A673 (cell line): Measurements from ENCODE around the gene GRID1.

ENCODE experiments used
- EZH2 ChIP-seq: fragments of 200-600 bp; sonication (generic); IDR thresholded peaks from 2 replicates; pipeline ENCODE4 v1.6.1; 2017; ENCODE audit warnings: borderline replicate concordance, low read depth, mild to moderate bottlenecking, mixed read lengths, antibody characterized with exemption, low read length; ENCODE audit not compliant: poor library complexity, severe bottlenecking
- TF ChIP-seq, protein P1 (sequence below): fragments of 300-800, 200-600 bp; sonication (generic); conservative IDR thresholded peaks from 2 replicates; pipeline ENCODE4 v1.5.1; 2017; ENCODE audit warnings: low read depth, mild to moderate bottlenecking, antibody characterized with exemption, low read length, moderate library complexity, mixed read lengths

DNA sequence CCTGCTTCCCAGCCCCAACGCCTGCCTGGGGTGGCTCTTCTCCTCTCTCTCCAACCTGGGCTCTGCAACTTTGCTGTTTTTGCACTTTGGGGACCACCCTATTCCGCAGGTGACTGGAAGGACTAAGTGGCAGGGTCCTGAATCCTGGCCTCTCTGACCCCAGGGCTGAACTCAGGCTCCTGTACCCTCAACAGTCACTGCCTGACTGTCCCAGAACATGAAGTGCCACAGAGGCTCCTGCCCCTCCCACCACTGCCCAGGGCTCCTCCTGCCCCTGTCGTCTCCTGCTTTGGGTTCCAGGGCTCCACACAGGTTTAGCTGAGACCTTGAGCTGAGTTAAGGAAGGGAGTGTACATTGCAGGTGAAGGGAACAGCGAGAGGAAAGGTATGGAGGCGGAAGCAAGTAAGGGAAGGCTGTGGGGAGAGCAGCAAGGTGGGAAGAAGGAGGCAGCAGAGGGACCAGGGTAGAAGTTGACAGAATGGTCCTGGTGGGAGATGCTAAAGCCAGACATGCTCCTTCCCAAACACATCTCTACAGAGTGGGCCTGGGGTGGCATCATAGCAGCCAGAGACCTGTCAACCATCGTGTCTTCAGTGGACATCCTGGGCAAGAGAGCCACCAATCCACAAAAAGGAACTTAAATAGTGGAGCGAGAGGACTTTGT, 5.7 kb upstream of the GRID1 start:
- TF ChIP-seq, protein P1, sequence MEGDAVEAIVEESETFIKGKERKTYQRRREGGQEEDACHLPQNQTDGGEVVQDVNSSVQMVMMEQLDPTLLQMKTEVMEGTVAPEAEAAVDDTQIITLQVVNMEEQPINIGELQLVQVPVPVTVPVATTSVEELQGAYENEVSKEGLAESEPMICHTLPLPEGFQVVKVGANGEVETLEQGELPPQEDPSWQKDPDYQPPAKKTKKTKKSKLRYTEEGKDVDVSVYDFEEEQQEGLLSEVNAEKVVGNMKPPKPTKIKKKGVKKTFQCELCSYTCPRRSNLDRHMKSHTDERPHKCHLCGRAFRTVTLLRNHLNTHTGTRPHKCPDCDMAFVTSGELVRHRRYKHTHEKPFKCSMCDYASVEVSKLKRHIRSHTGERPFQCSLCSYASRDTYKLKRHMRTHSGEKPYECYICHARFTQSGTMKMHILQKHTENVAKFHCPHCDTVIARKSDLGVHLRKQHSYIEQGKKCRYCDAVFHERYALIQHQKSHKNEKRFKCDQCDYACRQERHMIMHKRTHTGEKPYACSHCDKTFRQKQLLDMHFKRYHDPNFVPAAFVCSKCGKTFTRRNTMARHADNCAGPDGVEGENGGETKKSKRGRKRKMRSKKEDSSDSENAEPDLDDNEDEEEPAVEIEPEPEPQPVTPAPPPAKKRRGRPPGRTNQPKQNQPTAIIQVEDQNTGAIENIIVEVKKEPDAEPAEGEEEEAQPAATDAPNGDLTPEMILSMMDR: no peak
- no peak for TF ChIP-seq EZH2
